Stimulated activated CD4-positive, alpha-beta T cell treated with anti-CD3 and anti-CD28 coated beads, Interleukin-12 subunit alpha, Interleukin-12 subunit beta, amount 100 ng/mL, for 4 hours (primary cell): ENCODE results near the gene SUN2.
"Not testable (repeated sequence)": the region's sequence is repeated elsewhere in the genome, so short reads cannot be mapped to it uniquely, and the experiment has no call there.

Source experiments
- DNase-seq: peaks from one replicate; pipeline ENCODE4 v3.0.0-alpha.2; 2020

SUN2 gene

GRCh38 chr22:38755911-38756532 lies at the start of gene SUN2:
Gene SUN2 (minus strand): TSS chr22:38755998. CDS start chr22:38752628, 3,370 bp downstream.
- DNase-seq, result peak; percentile 94

DNA sequence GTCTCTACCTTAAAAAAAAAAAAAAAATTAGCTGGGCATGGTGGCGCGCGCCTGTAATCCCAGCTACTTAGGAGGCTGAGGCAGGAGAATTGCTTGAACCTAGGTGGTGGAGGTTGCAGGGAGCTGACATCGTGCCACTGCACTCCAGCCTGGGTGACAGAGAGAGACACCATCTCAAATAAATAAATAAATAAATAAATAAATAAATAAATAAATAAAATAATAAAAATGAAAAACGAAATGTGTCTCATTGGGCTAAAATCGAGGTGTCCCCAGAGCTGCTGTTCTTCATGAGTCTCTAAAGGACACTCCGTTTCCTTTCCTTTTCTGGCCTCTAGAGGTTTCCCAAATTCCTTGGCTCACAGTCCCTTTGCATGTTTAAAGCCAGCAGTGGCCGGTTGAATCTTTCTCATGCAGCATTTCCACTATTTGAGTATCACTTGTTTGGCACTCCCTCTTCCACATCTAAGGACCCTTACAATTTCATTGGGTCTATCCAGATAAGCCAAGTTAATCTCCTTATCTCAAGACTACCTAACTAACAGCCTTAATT lies 49.3 kb upstream of the SUN2 start:
- not testable (repeated sequence) for DNase-seq

GRCh38 chr22:38802671-38803121 lies 46.9 kb upstream of the SUN2 start:
- DNase-seq, result no peak

- DNase-seq, result no peak
These were observed 43.6 kb upstream of the SUN2 start for GRCh38 chr22:38799265-38800002.

DNA sequence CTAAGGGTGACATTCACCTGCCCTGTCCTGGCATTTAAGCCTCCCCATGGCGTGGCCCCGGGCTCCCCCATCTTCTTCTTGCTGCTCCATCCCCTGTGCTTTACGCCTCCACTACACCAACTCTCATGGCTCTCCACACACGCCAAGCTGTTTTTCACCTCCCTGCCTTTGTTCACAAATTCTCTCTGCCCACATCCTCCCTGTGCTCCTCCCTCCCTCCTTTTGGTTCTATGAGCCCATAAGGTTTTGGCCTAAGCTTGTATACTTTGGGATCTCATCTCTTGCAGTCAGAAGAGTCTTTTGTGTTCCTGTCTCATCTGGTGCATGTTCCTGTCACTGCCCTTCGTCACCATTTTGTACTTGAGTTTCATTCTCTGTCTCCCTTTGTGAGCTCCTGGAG lies 42.7 kb upstream of the SUN2 start:
- no peak for DNase-seq

DNA sequence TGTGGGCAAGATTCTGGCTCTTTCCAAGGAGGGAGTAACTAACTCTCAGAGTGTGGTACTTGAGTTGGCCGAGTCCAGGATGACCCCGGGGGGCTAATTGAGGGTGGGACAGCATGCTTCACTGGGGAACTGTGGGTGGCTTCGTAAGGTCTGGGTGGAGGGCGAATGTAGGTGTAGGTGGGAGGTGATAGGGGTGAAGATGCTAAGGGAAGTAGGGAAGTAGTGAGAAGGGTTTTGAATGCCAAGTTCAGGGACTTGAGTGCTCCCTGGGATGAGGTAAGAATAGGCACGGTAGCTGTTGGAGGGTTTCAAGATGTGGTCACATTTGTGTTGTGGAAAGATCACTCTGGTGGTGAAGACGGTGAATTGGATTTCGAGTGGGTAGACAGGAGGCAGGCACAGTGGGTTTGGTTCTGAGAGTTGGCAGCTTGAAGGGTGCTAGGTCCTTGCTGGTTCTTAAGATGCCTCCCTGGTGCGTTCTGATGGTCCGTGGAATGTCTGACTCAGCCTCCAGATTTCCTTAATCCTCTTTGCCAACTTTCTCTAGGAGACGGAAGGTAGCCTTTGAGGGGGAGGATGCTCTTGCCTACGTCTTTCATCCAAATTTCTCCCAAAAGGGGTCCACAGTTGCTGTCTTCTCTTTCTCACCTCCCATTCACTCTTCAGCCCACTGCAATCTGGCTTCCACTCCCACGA lies 40.6 kb upstream of the SUN2 start:
- DNase-seq, result no peak

GRCh38 chr22:38795569-38795968 lies 39.8 kb upstream of the SUN2 start:
- DNase-seq, result no peak

DNA sequence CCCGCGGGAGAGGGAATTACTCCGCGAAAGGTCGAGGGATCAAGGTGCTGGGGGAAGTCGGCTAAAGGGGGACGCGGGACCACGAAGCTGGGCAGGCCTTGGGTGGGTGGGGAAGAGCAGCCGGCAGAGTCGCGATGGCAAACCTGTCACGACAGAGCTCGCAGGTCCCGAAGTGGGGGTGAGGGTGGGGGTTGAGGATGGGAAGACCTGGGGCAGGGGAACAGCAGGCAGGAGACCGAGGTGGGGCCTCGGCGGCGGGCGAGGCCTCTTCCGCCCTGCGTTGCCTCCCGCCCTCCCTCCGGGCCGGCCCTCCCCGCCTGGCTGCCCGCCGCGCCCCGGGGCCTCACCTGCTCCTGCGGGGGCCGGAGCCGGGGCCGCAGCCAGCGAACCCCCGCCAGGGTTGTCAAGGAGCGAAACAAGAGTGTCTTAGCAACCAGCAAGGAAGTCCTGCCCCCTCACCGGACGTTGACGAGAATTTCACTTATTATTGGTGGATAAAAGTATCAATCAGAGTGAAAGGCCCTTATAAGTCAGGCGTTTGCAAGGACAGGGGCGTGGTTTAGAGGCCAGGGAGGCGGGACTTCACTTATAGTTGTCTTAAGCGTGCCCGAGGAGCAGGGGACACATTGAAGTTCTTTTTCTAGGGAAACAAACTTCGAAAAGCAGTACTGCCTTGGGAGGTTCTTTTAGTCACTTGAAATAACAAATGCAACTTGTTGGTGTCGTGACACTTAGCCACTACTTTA lies 38.1 kb upstream of the SUN2 start, which contains the start of gene DNAL4:
Gene DNAL4, minus strand, starts transcription at position 423 of the 746 bp plus-strand sequence. CDS start 11,412 bp downstream, outside the sequence.
- peak; percentile 86 for DNase-seq

DNA sequence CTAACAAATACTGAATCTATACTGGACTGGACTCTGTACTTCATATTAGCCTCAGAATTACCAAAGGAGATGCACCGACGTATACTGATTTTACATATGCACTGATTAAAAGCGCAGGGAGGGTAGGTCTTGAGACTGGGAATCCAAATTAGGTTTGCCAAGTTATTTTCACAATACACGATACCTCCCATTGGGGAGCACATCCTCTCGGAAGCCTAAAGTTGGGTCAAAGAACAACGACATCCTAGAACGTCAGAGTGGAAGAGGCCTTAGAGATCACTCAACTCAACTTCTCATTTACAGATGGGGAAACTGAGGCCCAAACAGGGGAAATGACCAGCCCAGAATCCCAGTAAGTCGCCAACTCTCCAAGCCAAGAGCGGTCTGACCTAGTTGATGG lies 37.5 kb upstream of the SUN2 start:
- no peak for DNase-seq

DNA sequence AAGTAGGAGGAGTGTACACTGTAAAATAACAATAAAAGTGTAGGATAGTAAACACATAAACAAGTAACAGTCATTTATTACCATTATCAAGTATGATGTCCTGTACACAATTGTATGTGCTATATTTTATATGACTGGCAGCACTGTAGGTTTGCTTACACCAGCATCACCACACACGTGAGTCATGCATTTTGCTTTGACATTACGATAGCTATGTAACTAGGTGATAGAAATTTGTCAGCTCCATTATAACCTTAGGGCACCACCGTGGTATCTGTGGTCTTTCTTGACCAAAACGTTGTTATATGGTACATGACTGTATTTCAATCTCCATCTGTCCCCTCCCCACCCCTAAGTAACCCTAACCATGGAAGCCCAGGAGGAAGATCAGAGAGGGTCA lies 37.0 kb upstream of the SUN2 start:
- DNase-seq, result no peak

DNA sequence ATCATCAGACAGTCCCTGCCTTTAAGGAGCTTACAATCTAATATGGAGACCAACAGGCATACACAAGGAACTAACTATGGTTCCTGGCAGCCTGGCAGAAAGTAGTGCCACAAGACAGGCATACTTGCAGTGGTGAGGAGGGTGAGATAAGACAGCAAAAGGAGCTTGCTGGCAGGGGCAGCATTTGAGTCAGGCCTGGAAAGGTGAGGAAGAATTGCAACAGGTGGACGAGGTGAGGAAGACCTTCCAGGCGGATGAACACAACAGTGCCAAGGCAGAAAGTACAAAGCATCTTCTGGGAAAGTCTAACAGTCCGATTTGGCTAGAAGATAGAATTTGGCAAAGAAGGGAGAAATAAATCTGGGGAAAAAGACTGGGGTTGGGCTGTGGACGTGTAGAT lies 33.8 kb upstream of the SUN2 start:
- DNase-seq, result no peak

GRCh38 chr22:38788846-38789245 lies 33.0 kb upstream of the SUN2 start:
- no peak for DNase-seq

DNA sequence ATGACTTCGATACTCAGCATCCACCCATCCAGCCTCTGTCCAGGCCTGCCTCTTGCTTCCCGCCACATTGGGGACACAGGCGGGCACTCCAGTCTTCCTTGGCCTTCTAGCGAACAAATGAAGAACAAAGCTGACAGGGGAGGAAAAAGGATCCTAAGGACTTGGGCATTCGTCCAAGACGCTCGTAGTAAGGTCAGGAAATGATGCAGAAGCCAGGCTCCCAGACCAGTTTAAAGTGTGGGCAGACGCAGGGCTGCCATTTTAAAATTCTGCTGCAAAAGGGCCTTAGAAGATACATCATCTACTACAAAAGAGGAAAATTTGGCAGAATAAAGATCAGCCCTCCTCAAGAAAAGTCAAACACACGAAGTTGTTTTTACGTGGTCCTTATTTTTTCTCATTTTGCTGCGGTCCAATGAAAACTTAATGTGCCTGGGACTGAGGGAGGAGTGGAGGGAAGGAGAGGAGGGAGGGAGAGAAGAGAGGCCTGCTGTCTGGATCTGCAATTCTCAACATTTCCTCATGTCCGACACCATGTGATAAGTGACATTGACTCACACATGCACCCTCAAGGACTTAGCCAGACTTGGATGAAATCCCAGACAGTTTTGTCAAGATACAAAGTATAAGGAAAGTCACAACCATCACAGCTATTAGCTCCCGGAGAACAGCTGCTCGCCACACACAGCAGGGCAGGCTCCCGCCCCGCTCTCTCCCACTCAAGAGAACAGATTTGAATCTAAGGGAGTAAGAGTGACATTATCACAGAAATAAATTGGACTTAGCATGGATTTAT lies 32.4 kb upstream of the SUN2 start:
- no peak for DNase-seq

GRCh38 chr22:38786631-38787030 lies 30.8 kb upstream of the SUN2 start:
- no peak for DNase-seq

DNA sequence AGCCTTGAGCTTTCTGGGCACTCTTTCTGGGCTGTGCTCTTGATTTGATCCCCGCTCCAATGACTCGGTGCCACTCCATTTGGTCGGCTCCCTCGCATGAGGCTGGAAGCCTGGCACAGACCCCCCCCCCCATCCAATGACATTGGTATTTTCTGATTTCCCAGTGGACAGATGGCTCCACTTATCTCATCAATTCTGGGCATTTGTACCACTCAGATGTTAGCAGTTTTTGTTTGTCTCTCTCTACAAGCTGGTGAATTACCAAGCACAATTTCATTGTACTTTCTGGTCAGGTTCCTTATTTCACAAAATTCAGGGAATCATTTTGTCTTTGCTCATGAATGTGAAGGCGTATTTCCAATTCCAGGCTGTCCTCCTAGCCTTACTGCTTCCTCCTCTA lies 29.1 kb upstream of the SUN2 start:
- DNase-seq, result no peak

- no peak for DNase-seq
These were observed 28.2 kb upstream of the SUN2 start for GRCh38 chr22:38784035-38784434.

GRCh38 chr22:38783095-38783615 lies 27.4 kb upstream of the SUN2 start:
- no peak for DNase-seq

DNA sequence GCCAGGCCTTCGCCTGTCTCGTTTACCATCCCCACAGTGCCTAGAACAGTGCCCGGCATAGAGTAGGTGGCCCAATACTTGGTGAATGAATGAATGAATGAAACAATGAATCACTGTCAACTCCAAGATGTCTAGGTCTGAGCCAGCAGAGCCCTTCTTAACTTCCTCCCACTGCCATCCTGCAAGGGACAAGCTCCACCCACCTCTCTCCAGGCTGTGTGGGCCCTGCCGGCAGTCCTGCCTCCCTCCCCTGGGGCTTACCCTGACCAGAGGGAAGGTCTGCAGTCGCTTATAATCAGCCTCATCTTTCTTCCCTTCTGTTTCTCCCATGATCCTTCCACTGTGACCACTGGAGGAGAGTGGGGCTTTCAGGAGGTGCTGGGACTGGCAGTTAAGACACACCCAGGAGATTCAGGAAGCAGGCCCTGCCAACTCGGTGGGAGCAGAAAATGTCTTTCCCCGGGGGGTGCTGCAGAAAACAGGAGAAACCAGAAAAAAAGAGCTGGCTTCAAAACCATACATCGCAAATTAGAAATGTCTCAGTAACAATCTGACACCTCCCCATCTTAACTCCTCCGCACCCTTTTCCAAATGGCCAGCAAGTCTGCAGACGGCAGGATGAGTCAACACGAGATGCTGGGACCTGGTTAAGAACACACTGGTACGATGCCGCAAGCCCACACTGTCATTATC lies 26.8 kb upstream of the SUN2 start:
- DNase-seq, result no peak

DNA sequence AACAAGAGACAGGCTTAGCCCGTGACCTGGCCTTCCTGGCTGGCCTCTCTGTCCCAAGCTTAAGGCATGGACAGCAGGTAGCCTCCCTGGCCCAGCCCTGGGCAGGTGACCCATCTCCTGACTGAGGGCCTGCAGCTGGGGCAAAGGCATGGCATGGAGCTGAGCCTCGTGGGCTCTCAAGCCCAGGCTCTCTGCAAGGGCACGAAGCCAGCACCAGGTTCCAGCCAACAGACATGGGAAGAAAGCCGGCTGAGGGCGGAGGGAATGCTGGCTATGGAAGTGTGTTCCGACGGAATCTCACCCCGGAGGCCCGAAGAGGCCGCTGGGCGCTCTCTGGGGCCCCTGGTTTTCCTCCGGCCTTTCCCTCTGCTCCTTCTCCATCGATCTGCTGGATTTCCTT lies 25.2 kb upstream of the SUN2 start:
- DNase-seq, result no peak

- no peak for DNase-seq
These were observed 21.4 kb upstream of the SUN2 start for GRCh38 chr22:38777087-38777671.

- DNase-seq, result no peak
These were observed 20.3 kb upstream of the SUN2 start for GRCh38 chr22:38776086-38776485.
